Endothelial cell of umbilical vein (primary cell): ENCODE data around the gene RGS4. TPM values are rescaled to one million over a fixed set of nuclear protein-coding genes. Genes with fewer than 3 reads are reported as not detected.

Source experiments
- BruUV-seq: library from RNA; stranded (reverse); fragments of 400-500 nt; replicated peaks from 2 replicates; lab custom pipeline; 2021; lab: Mats Ljungman, UMichigan
- CTCF ChIA-PET: fragments of 300-600, 350-600 bp; sonication (Branson Sonifier 250); formaldehyde crosslinking; loops from one replicate; lab custom pipeline; 2021; ENCODE audit warnings: antibody characterized with exemption, inconsistent platforms; lab: Charles Lee
- POLR2A ChIA-PET: fragments of 300-600, 350-600 bp; sonication (Branson Sonifier 250); formaldehyde crosslinking; loops from one replicate; lab custom pipeline; 2021; ENCODE audit warnings: antibody characterized with exemption, inconsistent platforms; lab: Charles Lee
- DNase-seq: peaks from one replicate; pipeline ENCODE4 v3.0.0-alpha.2; 2011; ENCODE audit warnings: low read depth, low spot score
- FAIRE-seq: peaks from 2 replicates; lab custom pipeline; 2011; peaks lifted over from hg19 to GRCh38; lab: Jason Lieb, UNC
- H2AFZ ChIP-seq: 2 replicates; pipeline ENCODE4 v1.6.0; 2012; ENCODE audit warnings: low read depth, low read length, control low read depth, inconsistent platforms
- H3K27ac ChIP-seq: 2 replicates; pipeline ENCODE4 v1.5.1; 2011; ENCODE audit warnings: low read depth, mild to moderate bottlenecking, control low read depth, low read length, moderate library complexity; ENCODE audit not compliant: insufficient read depth
- H3K27me3 ChIP-seq, 2 experiments: 2 replicates each; pipeline versions ENCODE4 v1.6.0 to v1.6.1; 2011; ENCODE audit warnings: low read length in 2 of 2, mixed read lengths in 1 of 2; ENCODE audit not compliant: control insufficient read depth in 2 of 2, insufficient read depth in 2 of 2
- H3K36me3 ChIP-seq, 2 experiments: 2 replicates in 1 of 2; 3 replicates in 1 of 2; pipeline ENCODE4 v1.5.1; 2011; ENCODE audit warnings: low read length in 2 of 2, mild to moderate bottlenecking in 1 of 2, moderate library complexity in 1 of 2; ENCODE audit not compliant: control insufficient read depth in 2 of 2, insufficient read depth in 2 of 2; ENCODE audit errors: extremely low read depth in 1 of 2
- H3K4me1 ChIP-seq: 3 replicates; pipeline ENCODE4 v1.5.1; 2011; ENCODE audit warnings: mild to moderate bottlenecking, low read length; ENCODE audit not compliant: control insufficient read depth, insufficient read depth; ENCODE audit errors: extremely low read depth
- H3K4me2 ChIP-seq: 2 replicates; pipeline ENCODE4 v1.6.1; 2011; ENCODE audit warnings: low read length, control low read depth, mixed read lengths; ENCODE audit not compliant: insufficient read depth
- H3K4me3 ChIP-seq, 3 experiments: fragments of 200-600 bp in 1 of 3; sonication (generic), shearing (Covaris generic) in 1 of 3; replicated peaks in 1 of 3; 2 replicates each; pipeline ENCODE4 v1.5.1; 2011 to 2016; ENCODE audit warnings: control low read depth in 3 of 3, low read length in 3 of 3, mild to moderate bottlenecking in 2 of 3, inconsistent platforms in 1 of 3, low read depth in 1 of 3, moderate library complexity in 1 of 3; ENCODE audit not compliant: insufficient read depth in 1 of 3
- H3K79me2 ChIP-seq: 2 replicates; pipeline ENCODE4 v1.6.0; 2012; ENCODE audit warnings: low read length, inconsistent platforms; ENCODE audit not compliant: control insufficient read depth, insufficient read depth
- H3K9ac ChIP-seq: replicated peaks from 2 replicates; pipeline ENCODE3; 2011; ENCODE audit warnings: low read length, control low read depth; ENCODE audit not compliant: insufficient read depth; ENCODE audit errors: extremely low read depth
- H3K9me1 ChIP-seq: replicated peaks from 3 replicates; pipeline ENCODE4 v1.6.0; 2011; ENCODE audit warnings: mild to moderate bottlenecking, low read length; ENCODE audit not compliant: control insufficient read depth, insufficient read depth; ENCODE audit errors: extremely low read depth
- H3K9me3 ChIP-seq: replicated peaks from 2 replicates; pipeline ENCODE4 v1.5.1; 2012; ENCODE audit warnings: low read length, inconsistent platforms; ENCODE audit not compliant: control insufficient read depth, insufficient read depth
- H4K20me1 ChIP-seq: replicated peaks from 2 replicates; pipeline ENCODE3; 2011; ENCODE audit warnings: mild to moderate bottlenecking, low read length; ENCODE audit not compliant: control insufficient read depth, insufficient read depth; ENCODE audit errors: extremely low read depth
- GATA2 ChIP-seq: IDR thresholded peaks from 2 replicates; pipeline ENCODE4 v1.7.0; 2011; ENCODE audit warnings: low read depth, mild to moderate bottlenecking, moderate library complexity, mixed read lengths, low read length; ENCODE audit not compliant: insufficient read length, insufficient read depth
- dilution Hi-C: fragments of 300-500 bp; cut with MboI; formaldehyde crosslinking; loops from one replicate; pipeline ENCODE4 v1.15.0; 2019; ENCODE audit warnings: low sequenced_read_pairs; ENCODE audit not compliant: extremely low pct_ligation_motif_present
- intact Hi-C: fragments of 100-400 bp; cut with micrococcal nuclease; formaldehyde crosslinking; loops from one replicate; pipeline ENCODE4 v1.10.0; 2022
- polyA plus RNA-seq, 4 experiments: library from polyadenylated mRNA; depleted of rRNA in 3 of 4; stranded (reverse) in 3 of 4; unstranded in 1 of 4; fragments of >200 nt; gene quantifications; 2 replicates each; pipeline versions ENCODE4 v1.2.1 to v1.2.3, GENCODE V29; 2011 to 2012; ENCODE audit warnings: missing spikeins in 1 of 4
- total RNA-seq: library from RNA; stranded (reverse); gene quantifications from 2 replicates; pipeline ENCODE4 v1.2.3, GENCODE V29; 2021
- TF ChIP-seq, protein P1 (sequence below): IDR thresholded peaks from 2 replicates; pipeline ENCODE4 v1.6.1; 2011; ENCODE audit not compliant: insufficient read depth, insufficient read length

The RGS4 gene
- total and polyA plus RNA-seq, 2 donors (not counting 3 experiments of a cell fraction or from before 2014, with no cell fraction given), result 14.6 to 59.3 TPM

- Histone ChIP-seq H3K27me3 (no peaks in the 10 kb centered on the region), H3K79me2 (peaks cover 19% of the 10 kb centered on the region), H3K36me3 (peaks cover 0 to 6% of the 10 kb centered on the region in 2 experiments), H3K27ac (peak overlapping the region; percentile 42), H3K4me2 (peak overlapping the region; percentile 93), H2AFZ (peak overlapping the region; percentile 81), H3K9ac (peak overlapping the region; percentile 83), H3K9me1 (no peaks in the 10 kb centered on the region), H3K9me3 (no peaks in the 10 kb centered on the region), H3K4me1 (peaks cover 44% of the 10 kb centered on the region), H4K20me1 (no peaks in the 10 kb centered on the region), H3K4me3 (peak overlapping the region; percentile 35 to 98 (median 88))
- CTCF ChIA-PET, result interaction anchor here (0.8 to 5.7 kb wide), 34 partner anchors 12 to 246 kb away, joined by 3 to 152 read pairs (median 8); partner anchors contain the start of gene CCDC190
- intact Hi-C loops, result loop anchor here (1.0 to 2.0 kb wide), 5 partner anchors 33 to 215 kb away; no protein-coding TSS in a partner anchor
- DNase-seq (no peak), FAIRE-seq (peak; percentile 35)
- peak; percentile 77 for TF ChIP-seq GATA2
- TF ChIP-seq, protein P1, sequence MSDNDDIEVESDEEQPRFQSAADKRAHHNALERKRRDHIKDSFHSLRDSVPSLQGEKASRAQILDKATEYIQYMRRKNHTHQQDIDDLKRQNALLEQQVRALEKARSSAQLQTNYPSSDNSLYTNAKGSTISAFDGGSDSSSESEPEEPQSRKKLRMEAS, result no peak
- dilution Hi-C loops, result loop anchor here (25.0 kb wide), 1 partner anchor 207 kb away; the partner anchor contains the start of gene CCDC190
- POLR2A ChIA-PET, result interaction anchor here (0.8 to 1.5 kb wide), 6 partner anchors 16 to 253 kb away, joined by 3 to 7 read pairs (median 4); no protein-coding TSS in a partner anchor
- BruUV-seq, result TSS peak; percentile 70
Observed at GRCh38 chr1:163069655-163070277, 605 bp downstream of the RGS4 start.
